ENCODE results near the gene OSBPL6. TPM values are rescaled to one million over a fixed set of nuclear protein-coding genes. Genes with fewer than 3 reads are reported as not detected.

OSBPL6 gene
- total and polyA plus RNA-seq, 9 of the 15 experiments (the other 6 are each of a cell fraction or from before 2014, with no cell fraction given), result 3.4 to 12.7 (median 9.3) TPM

DNA sequence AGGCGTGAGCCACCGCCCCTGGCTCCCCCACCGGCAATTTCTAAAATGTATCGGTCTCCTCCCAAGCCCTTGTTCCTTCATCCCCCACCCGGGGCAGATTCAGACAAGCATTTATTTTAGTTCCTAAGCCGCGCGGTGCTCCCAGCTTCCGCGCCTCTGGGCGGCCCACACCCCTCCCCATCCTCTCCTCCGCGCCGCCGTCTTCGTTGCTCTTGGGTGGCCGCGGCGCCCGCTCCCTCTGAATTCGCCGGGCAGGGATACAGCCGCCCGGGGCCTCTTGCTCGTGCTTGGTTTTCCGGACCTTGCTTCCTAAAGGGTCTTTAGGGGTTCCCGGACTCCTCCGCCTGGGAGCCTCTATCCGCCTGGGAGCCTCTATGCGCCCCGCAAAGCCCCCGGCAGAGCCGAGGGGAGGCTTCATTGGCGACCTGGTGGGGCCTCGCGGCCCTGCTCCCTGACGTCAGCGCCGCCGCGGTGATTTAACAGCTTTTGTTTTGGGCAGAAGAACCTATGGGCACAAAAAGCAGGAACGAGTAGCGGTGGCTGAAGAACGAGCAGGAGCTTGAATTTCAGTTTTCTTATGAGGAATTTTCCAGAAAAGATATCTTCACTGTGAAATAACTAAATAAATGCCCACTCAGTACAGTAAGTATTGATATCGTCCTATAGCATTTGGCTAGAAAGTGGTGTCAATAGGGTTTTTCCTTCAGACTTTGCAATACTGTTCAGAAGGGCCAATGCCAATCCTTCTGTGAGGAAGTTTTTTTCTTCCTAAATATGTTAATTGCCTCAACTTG, 219.4 kb downstream of the OSBPL6 start (continued):
- TF ChIP-seq SRF (CRISPR knock-in tag; IDR thresholded peaks at IDR 0.05), result no peak
- no peak for TF ChIP-seq ZBTB43 (CRISPR knock-in tag; IDR thresholded peaks at IDR 0.05)
- peak; percentile 83 for TF ChIP-seq ZBTB12 (CRISPR knock-in tag; IDR thresholded peaks at IDR 0.05)
- peak; percentile 19 for TF ChIP-seq ARID1B (IDR thresholded peaks at IDR 0.05)
- TF ChIP-seq ZNF239 (CRISPR knock-in tag; IDR thresholded peaks at IDR 0.05), result no peak
- peak; percentile 76 for TF ChIP-seq ZNF592 (IDR thresholded peaks at IDR 0.05)
- no peak for TF ChIP-seq ZNF57 (CRISPR knock-in tag; IDR thresholded peaks at IDR 0.05)
- no peak for TF ChIP-seq POU5F1 (IDR thresholded peaks at IDR 0.05; ENCODE audit: borderline replicate concordance, low read depth, low read length, partially characterized antibody)
- TF ChIP-seq TBL1XR1 (IDR thresholded peaks at IDR 0.05; ENCODE audit: low read length in 2 of 2), result peak in 1 of 2 experiments; percentile 52; a peak in 2 of 4 replicates
- no peak for TF ChIP-seq ZBTB26 (CRISPR knock-in tag; IDR thresholded peaks at IDR 0.05)
- TF ChIP-seq NCOR1 (IDR thresholded peaks at IDR 0.05), result no peak
- peak; percentile 17; the same call in 1 of the 2 replicates for TF ChIP-seq ZHX1 (conservative IDR thresholded peaks at IDR 0.05; ENCODE audit: low read length)
- peak; percentile 63 to 74 for TF ChIP-seq MAZ (CRISPR knock-in tag; conservative IDR thresholded peaks at IDR 0.05 in 1 of 2, IDR thresholded peaks at IDR 0.05 in 1 of 2)
- TF ChIP-seq, protein P1, sequence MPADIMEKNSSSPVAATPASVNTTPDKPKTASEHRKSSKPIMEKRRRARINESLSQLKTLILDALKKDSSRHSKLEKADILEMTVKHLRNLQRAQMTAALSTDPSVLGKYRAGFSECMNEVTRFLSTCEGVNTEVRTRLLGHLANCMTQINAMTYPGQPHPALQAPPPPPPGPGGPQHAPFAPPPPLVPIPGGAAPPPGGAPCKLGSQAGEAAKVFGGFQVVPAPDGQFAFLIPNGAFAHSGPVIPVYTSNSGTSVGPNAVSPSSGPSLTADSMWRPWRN (IDR thresholded peaks at IDR 0.05; ENCODE audit: low read depth), result no peak
- no peak for TF ChIP-seq TEAD2 (tag; IDR thresholded peaks at IDR 0.05)
